ENCODE data around the gene FNIP2.

FNIP2 gene

GRCh38 chr4:158936238-158936637 lies 167.4 kb downstream of the FNIP2 start:
- Histone ChIP-seq H3K9ac (no peak overlapping the region), H3K27ac (no peak overlapping the region), H3K4me1 (ENCODE audit: low read depth, poor library complexity, severe bottlenecking) (no peaks in the 10 kb centered on the region), H3K79me2 (ENCODE audit: insufficient read depth, low read depth) (no peaks in the 10 kb centered on the region), H3K4me2 (no peak overlapping the region), H2AFZ (ENCODE audit: low read depth) (no peak overlapping the region), H3K36me3 (ENCODE audit: insufficient read depth) (no peaks in the 10 kb centered on the region), H3K27me3 (ENCODE audit: insufficient read depth, low read depth) (no peaks in the 10 kb centered on the region), H4K20me1 (ENCODE audit: insufficient read depth) (no peaks in the 10 kb centered on the region), H3K4me3 (IDR thresholded peaks at IDR 0.05; ENCODE audit: insufficient read depth, low read depth, low read length) (no peak overlapping the region)
- TF ChIP-seq CTCF (conservative IDR thresholded peaks at IDR 0.05; ENCODE audit: low read depth, low read length) = no peak

- H4K20me1 ChIP-seq (ENCODE audit: insufficient read depth) = no peaks in the 10 kb centered on the region
- no peaks in the 10 kb centered on the region for H3K4me1 ChIP-seq (ENCODE audit: low read depth, poor library complexity, severe bottlenecking)
- no peak overlapping the region for H3K4me2 ChIP-seq
- H2AFZ ChIP-seq (ENCODE audit: low read depth) = no peak overlapping the region
- H3K27me3 ChIP-seq (ENCODE audit: insufficient read depth, low read depth) = no peaks in the 10 kb centered on the region
- H3K27ac ChIP-seq = no peak overlapping the region
- H3K79me2 ChIP-seq (ENCODE audit: insufficient read depth, low read depth) = no peaks in the 10 kb centered on the region
- H3K9ac ChIP-seq = no peak overlapping the region
- no peak for TF ChIP-seq CTCF (conservative IDR thresholded peaks at IDR 0.05; ENCODE audit: low read depth, low read length)
- H3K36me3 ChIP-seq (ENCODE audit: insufficient read depth) = no peaks in the 10 kb centered on the region
- H3K4me3 ChIP-seq (IDR thresholded peaks at IDR 0.05; ENCODE audit: insufficient read depth, low read depth, low read length) = no peak overlapping the region
These were observed 169.6 kb downstream of the FNIP2 start for GRCh38 chr4:158938220-158939044.

GRCh38 chr4:158940271-158940670 lies 171.4 kb downstream of the FNIP2 start:
- TF ChIP-seq CTCF (conservative IDR thresholded peaks at IDR 0.05; ENCODE audit: low read depth, low read length) = no peak
- H3K79me2 ChIP-seq (ENCODE audit: insufficient read depth, low read depth) = no peaks in the 10 kb centered on the region

GRCh38 chr4:158941321-158941720 lies 172.5 kb downstream of the FNIP2 start:
- no peak overlapping the region for H3K4me3 ChIP-seq (IDR thresholded peaks at IDR 0.05; ENCODE audit: insufficient read depth, low read depth, low read length)
- no peak overlapping the region for H3K27ac ChIP-seq
- H2AFZ ChIP-seq (ENCODE audit: low read depth) = no peak overlapping the region
- no peak for TF ChIP-seq CTCF (conservative IDR thresholded peaks at IDR 0.05; ENCODE audit: low read depth, low read length)
- H3K36me3 ChIP-seq (ENCODE audit: insufficient read depth) = no peaks in the 10 kb centered on the region
- no peaks in the 10 kb centered on the region for H3K27me3 ChIP-seq (ENCODE audit: insufficient read depth, low read depth)
- no peaks in the 10 kb centered on the region for H3K79me2 ChIP-seq (ENCODE audit: insufficient read depth, low read depth)
- H3K4me1 ChIP-seq (ENCODE audit: low read depth, poor library complexity, severe bottlenecking) = no peaks in the 10 kb centered on the region
- H3K9ac ChIP-seq = no peak overlapping the region
- no peaks in the 10 kb centered on the region for H4K20me1 ChIP-seq (ENCODE audit: insufficient read depth)
- no peak overlapping the region for H3K4me2 ChIP-seq

More at GRCh38 chr4:158940271-158940670, 171.4 kb downstream of the FNIP2 start:
- no peak overlapping the region for H2AFZ ChIP-seq (ENCODE audit: low read depth)
- no peaks in the 10 kb centered on the region for H3K4me1 ChIP-seq (ENCODE audit: low read depth, poor library complexity, severe bottlenecking)
- H3K9ac ChIP-seq = no peak overlapping the region
- no peaks in the 10 kb centered on the region for H4K20me1 ChIP-seq (ENCODE audit: insufficient read depth)
- no peak overlapping the region for H3K27ac ChIP-seq
- H3K36me3 ChIP-seq (ENCODE audit: insufficient read depth) = no peaks in the 10 kb centered on the region
- no peaks in the 10 kb centered on the region for H3K27me3 ChIP-seq (ENCODE audit: insufficient read depth, low read depth)
- no peak overlapping the region for H3K4me3 ChIP-seq (IDR thresholded peaks at IDR 0.05; ENCODE audit: insufficient read depth, low read depth, low read length)
- H3K4me2 ChIP-seq = no peak overlapping the region

Data from KMS-11 (cell line).